ENCODE data around the gene CHPF2.

DNA sequence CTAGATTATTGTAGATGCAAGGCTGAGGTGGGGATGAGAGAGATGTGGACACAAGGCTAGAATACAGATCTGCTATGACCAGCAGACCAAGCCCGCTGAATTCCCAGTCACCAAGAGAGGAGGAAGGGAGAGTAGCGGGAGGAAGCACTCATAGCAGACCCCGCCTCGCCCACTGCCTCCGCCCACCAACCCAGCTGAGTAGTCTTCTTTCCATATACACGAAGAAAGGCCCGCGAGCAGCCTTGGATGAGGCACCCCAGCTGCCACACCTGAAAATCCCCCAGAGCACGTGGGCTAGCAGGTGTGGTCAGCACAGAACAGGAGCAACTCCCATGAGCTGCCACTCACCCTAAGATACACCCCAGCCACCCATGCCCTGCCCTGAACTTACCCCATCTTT lies 14.1 kb upstream of the CHPF2 start:
- TF ChIP-seq, protein P1, sequence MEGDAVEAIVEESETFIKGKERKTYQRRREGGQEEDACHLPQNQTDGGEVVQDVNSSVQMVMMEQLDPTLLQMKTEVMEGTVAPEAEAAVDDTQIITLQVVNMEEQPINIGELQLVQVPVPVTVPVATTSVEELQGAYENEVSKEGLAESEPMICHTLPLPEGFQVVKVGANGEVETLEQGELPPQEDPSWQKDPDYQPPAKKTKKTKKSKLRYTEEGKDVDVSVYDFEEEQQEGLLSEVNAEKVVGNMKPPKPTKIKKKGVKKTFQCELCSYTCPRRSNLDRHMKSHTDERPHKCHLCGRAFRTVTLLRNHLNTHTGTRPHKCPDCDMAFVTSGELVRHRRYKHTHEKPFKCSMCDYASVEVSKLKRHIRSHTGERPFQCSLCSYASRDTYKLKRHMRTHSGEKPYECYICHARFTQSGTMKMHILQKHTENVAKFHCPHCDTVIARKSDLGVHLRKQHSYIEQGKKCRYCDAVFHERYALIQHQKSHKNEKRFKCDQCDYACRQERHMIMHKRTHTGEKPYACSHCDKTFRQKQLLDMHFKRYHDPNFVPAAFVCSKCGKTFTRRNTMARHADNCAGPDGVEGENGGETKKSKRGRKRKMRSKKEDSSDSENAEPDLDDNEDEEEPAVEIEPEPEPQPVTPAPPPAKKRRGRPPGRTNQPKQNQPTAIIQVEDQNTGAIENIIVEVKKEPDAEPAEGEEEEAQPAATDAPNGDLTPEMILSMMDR (IDR thresholded peaks at IDR 0.05) = no peak
- TF ChIP-seq POLR2A (IDR thresholded peaks at IDR 0.05) = no peak

Measured in uterus (tissue), 2 donors.